ENCODE results near the gene LYRM7. TPM values are rescaled to one million over a fixed set of nuclear protein-coding genes. Genes with fewer than 3 reads are reported as not detected.

Gene LYRM7
- total RNA-seq, 6 experiments from 2014 or later, result 8.1 to 10.9 (median 9.9) TPM

GRCh38 chr5:131226899-131227298 lies 56.2 kb downstream of the LYRM7 start:
- H3K36me3 Mint-ChIP-seq (ENCODE audit: low read depth), result no peaks in the 10 kb centered on the region
- no peak for TF ChIP-seq CTCF (IDR thresholded peaks at IDR 0.05)
- H3K27me3 Mint-ChIP-seq (ENCODE audit: insufficient read depth), result peaks cover 3% of the 10 kb centered on the region; the same call in 1 of the 2 replicates
- no peaks in the 10 kb centered on the region for H3K9me3 Mint-ChIP-seq
- no peak overlapping the region for H3K4me3 Mint-ChIP-seq
- no peak for DNase-seq
- no peaks in the 10 kb centered on the region; the same call in none of the 2 replicates for H3K4me1 Mint-ChIP-seq (ENCODE audit: low read depth)
- no peak overlapping the region for H3K27ac Mint-ChIP-seq

- Mint-ChIP-seq H3K36me3 (ENCODE audit: low read depth) (no peaks in the 10 kb centered on the region), H3K9me3 (no peaks in the 10 kb centered on the region), H3K27ac (no peak overlapping the region), H3K4me3 (no peak overlapping the region), H3K27me3 (ENCODE audit: insufficient read depth) (peaks cover 3% of the 10 kb centered on the region; the same call in 1 of the 2 replicates), H3K4me1 (ENCODE audit: low read depth) (no peaks in the 10 kb centered on the region)
- DNase-seq, result no peak
- TF ChIP-seq CTCF (IDR thresholded peaks at IDR 0.05), result no peak
These were observed 57.9 kb downstream of the LYRM7 start for GRCh38 chr5:131228646-131229045.

GRCh38 chr5:131229623-131230022 lies 58.9 kb downstream of the LYRM7 start:
- no peaks in the 10 kb centered on the region for H3K4me1 Mint-ChIP-seq (ENCODE audit: low read depth)
- peaks cover 3% of the 10 kb centered on the region; the same call in 1 of the 2 replicates for H3K27me3 Mint-ChIP-seq (ENCODE audit: insufficient read depth)
- DNase-seq, result no peak
- no peak for TF ChIP-seq CTCF (IDR thresholded peaks at IDR 0.05)
- no peak overlapping the region for H3K4me3 Mint-ChIP-seq
- no peaks in the 10 kb centered on the region for H3K9me3 Mint-ChIP-seq
- no peak overlapping the region for H3K27ac Mint-ChIP-seq
- no peaks in the 10 kb centered on the region for H3K36me3 Mint-ChIP-seq (ENCODE audit: low read depth)

- TF ChIP-seq CTCF (IDR thresholded peaks at IDR 0.05), result no peak
- H3K4me3 Mint-ChIP-seq, result no peak overlapping the region
- no peaks in the 10 kb centered on the region for H3K9me3 Mint-ChIP-seq
- no peaks in the 10 kb centered on the region for H3K36me3 Mint-ChIP-seq (ENCODE audit: low read depth)
- H3K27ac Mint-ChIP-seq, result no peak overlapping the region
- H3K4me1 Mint-ChIP-seq (ENCODE audit: low read depth), result no peaks in the 10 kb centered on the region
- H3K27me3 Mint-ChIP-seq (ENCODE audit: insufficient read depth), result peaks cover 3% of the 10 kb centered on the region; the same call in 1 of the 2 replicates
- DNase-seq, result no peak
These were observed 59.7 kb downstream of the LYRM7 start for GRCh38 chr5:131230406-131230805.

GRCh38 chr5:131239686-131240085 lies 68.9 kb downstream of the LYRM7 start:
- no peaks in the 10 kb centered on the region for H3K36me3 Mint-ChIP-seq (ENCODE audit: low read depth)
- no peaks in the 10 kb centered on the region; the same call in 1 of the 2 replicates for H3K27me3 Mint-ChIP-seq (ENCODE audit: insufficient read depth)
- no peaks in the 10 kb centered on the region for H3K9me3 Mint-ChIP-seq
- no peak for TF ChIP-seq CTCF (IDR thresholded peaks at IDR 0.05)
- no peak overlapping the region for H3K4me3 Mint-ChIP-seq
- no peak overlapping the region for H3K27ac Mint-ChIP-seq
- peaks cover 21% of the 10 kb centered on the region for H3K4me1 Mint-ChIP-seq (ENCODE audit: low read depth)
- no peak for DNase-seq

Measured in HFFc6 (cell line).